Measurements from ENCODE around the gene OCLN. TPM values are rescaled to one million over a fixed set of nuclear protein-coding genes. Genes with fewer than 3 reads are reported as not detected.
"Not testable (repeated sequence)": the region's sequence is repeated elsewhere in the genome, so short reads cannot be mapped to it uniquely, and the experiment has no call there.

The OCLN gene, protein sequence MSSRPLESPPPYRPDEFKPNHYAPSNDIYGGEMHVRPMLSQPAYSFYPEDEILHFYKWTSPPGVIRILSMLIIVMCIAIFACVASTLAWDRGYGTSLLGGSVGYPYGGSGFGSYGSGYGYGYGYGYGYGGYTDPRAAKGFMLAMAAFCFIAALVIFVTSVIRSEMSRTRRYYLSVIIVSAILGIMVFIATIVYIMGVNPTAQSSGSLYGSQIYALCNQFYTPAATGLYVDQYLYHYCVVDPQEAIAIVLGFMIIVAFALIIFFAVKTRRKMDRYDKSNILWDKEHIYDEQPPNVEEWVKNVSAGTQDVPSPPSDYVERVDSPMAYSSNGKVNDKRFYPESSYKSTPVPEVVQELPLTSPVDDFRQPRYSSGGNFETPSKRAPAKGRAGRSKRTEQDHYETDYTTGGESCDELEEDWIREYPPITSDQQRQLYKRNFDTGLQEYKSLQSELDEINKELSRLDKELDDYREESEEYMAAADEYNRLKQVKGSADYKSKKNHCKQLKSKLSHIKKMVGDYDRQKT
- total RNA-seq = 0.10 and 0.40 TPM in 2 replicates
- 0.84 TPM for polyA plus RNA-seq (2012)

DNA sequence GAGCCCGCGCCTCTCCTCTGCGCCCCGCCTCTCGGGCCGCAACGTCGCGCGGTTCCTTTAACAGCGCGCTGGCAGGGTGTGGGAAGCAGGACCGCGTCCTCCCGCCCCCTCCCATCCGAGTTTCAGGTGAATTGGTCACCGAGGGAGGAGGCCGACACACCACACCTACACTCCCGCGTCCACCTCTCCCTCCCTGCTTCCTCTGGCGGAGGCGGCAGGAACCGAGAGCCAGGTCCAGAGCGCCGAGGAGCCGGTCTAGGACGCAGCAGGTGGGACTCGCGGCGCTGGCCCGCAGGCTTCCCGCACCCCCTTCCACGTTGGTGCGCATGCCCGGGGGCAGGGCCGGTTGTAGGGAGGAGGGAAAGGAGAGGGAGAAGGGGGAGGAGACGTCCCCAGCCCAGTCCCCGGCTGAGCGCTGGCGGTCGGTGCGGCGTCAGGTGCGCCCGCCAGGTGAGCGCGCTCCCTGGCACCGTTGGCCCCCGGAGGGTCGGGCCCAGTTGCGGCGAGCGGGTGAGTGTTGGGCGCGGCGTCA is at the start of gene OCLN:
OCLN (plus strand) TSS at position 400 of the 532 bp plus-strand sequence. CDS start 11,455 bp downstream, outside the sequence.
- DNase-seq (ENCODE audit: low read depth) = no peak

DNA sequence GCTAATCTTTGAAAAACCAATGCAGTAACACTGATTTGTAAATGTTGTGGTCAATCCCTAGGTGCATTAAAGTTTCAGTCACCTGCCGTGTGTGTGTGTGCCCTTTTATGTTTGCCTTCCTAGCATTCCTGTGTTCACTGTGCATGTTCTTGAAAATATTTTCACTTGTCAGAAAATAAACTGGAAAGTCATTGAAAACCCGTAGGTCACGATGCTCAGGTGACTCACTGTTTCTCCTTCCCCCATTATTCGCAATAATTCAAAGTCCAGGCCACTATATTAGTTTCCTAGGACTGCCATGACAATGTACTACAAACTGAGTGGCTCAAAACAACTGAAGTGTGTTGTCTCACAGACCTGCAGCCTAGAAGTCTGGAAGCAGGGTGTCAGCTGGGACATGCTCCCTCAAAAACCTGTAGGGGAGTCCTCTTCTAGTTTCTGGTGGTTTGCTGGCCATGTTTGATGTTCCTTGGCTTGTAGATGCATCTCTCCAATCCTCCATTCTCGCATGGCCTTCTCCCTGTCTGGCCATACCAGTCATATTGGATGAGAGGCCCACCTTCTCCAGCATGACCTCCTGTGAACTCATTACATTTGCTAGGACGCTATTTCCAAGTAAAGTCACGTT is 48.3 kb upstream of the OCLN start:
- no peak for DNase-seq (ENCODE audit: low read depth)

DNA sequence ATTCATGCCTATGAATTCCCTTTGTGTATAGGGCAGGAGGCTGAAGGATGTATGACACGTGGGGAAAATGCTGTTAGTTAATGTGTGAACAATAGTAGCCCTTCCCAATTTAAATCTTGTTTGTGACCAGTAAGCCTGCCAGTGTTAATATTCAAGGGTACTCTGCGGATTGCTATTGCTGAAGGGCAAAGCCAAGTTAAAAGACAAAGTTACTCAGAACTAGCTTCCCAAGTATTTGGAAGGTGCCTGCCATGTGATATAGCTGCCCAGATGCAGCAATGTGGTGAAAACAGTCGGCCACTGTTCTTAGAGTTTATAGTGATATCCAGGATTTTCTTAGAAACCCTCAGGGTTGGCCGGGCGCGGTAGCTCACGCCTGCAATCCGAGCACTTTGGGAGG is 43.1 kb upstream of the OCLN start:
- DNase-seq (ENCODE audit: low read depth) = no peak

DNA sequence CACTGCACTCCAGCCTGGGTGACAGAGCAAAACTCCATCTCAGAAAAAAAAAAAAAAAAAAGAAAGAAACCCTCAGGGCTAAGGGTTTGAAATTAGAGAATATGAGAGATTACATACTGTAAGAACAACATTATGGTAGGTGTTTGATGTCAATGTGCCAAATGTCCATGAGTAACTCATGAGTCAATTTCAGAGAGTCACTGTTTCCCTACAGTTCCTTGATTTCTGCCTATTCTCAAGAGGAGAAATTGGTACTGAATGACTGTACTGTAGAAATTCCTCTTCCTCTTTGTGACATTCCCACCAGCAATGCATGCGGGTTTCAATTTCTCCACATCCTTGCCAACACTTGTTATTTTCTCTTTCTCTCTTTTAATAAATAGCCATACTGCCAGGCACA is 42.5 kb upstream of the OCLN start:
- no peak for DNase-seq (ENCODE audit: low read depth)

DNA sequence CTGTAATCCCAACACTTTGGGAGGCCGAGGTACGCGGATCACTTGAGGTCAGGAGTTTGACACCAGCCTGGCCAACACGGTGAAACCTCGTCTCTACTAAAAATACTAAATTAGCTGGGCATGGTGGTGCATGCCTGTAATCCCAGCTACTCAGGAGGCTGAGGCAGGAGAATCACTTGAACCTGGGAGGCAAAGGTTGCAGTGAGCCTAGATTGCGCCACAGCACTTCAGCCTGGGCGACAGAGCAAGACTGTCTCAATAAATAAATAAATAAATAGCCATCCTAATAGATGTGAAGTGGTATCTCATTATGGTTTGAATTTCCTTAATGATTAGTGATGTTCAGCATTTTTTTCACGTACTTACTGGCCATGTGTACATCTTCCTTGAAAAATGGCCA is 42.1 kb upstream of the OCLN start:
- DNase-seq (ENCODE audit: low read depth) = not testable (repeated sequence)

DNA sequence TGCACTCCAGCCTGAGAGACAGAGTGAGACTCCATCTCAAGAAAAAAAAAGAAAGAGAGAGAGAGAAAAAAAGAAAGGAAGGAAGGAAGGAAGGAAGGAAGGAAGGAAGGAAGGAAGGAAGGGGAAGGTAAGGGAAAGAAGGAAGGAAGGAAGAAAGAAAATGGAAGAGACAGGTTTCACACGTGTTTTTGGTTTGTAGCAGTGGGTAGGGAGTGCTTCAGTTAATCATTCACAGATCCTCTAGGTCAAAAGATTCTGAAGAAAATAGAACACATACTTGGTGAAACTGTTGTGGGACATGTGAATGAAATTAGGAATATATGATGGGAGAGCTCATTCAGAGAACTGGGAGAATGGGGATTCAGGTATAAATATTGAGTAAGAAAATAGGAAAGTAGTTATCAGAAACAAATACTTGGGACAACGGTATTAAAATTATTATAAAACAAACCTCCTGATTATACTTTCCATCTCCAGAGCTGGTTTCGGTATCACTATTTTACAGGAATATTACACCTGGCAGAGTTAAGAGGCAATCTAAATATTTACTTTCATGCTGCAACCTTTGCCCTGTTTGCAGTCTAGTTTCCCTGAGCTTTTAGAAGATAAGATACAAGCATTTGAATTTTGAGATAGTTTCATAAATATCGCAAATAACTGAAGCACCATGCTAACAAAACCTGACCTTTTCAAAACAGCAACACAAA is 40.5 kb upstream of the OCLN start:
- no peak for DNase-seq (ENCODE audit: low read depth)

DNA sequence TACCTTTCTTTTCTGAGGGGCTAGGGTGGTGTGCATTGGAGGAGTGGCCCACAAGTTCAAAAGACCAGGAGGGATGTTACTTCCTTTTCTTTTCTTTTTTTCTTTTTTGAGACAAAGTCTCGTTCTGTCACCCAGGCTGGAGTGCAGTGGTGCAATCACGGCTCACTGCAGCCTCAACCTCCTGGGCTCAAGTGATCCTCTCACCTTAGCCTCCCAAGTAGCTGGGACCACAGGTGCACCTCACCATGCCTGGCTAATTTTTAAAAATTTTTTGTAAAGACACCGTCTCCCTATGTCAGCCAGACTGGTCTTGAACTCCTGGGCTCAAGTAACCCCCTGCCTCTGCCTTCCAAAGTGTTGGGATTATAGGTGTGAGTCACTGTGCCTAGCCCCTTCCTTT is 39.1 kb upstream of the OCLN start:
- not testable (repeated sequence) for DNase-seq (ENCODE audit: low read depth)

DNA sequence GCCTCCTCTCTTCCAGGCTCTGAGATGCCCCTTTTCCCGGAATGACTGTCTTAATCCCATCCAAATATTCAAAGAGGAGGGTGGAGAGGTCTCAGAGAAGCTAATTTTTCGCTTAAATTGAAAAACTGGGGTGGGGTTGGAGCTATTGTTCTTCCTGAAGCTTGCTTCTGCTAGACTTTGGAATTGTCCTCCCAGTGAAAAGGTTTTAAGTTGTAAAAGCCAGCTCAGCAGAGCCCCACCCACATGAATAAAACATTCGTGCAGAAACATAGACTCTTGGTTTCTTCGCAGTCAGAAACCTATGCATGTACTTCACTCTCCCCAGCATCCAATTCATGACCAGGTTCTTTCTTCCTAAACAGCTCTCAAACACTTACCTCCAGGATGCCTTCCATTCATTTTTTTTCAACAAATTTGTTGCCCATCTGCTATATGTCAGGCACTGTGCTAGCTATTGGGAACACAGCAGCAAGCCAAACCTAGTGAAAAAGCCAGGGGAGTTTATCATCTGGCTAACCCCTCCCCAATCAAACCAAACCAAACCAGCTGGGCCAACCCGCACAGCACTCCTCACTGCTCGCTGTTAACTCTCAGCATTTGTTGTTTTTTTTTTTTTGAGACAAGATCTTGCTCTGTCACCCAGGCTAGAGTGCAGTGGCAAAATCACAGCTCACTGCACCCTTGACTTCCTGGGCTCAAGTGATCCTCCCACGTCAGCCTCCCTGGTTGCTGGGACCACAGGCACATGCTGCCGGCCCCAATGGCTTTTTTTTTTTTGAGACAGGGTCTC is 37.9 kb upstream of the OCLN start:
- no peak for DNase-seq (ENCODE audit: low read depth)

DNA sequence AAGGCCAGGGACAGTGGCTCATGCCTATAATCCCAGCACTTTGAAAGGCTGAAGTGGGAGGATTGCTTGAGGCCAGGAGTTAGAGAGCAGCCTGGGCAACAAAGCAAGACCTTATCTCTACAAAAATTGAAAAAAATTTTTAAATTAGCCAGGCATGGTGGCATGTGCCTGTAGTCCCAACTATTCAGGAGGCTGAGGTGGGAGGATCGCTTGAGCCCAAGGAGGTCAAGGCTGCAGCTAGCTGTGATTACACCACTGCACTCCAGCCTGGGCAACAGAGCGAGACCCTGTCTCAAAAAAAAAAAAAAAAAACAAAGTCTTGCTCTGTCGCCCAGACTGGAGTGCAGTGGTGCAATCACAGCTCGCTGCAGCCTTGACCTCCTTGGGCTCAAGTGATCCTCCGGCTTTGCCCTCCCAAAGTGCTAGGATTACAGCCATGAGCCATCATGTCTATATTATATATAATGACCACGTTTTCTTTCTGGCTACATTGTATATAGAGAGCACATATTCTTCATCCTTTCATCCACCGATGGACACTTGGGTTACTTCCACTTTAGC is 37.1 kb upstream of the OCLN start:
- not testable (repeated sequence) for DNase-seq (ENCODE audit: low read depth)

DNA sequence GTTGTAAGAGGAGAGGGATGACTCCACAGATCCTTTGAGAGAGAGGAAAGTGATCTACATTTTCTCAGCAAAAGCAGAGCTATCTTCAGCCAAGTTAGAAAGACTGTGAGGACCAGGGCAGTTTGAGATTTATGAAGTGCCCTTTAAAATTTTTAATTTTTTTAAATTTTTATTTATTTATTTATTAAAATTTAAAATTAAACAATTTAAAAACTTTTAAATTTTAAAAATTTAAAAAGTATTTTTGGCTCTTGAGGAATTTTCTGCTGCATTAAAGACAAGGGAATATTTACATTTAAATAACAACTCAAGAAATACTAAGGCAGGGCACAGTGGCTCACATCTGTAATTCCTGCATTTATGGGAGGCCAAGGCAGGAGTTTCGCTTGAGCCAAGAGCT is 30.4 kb upstream of the OCLN start:
- DNase-seq (ENCODE audit: low read depth) = no peak

DNA sequence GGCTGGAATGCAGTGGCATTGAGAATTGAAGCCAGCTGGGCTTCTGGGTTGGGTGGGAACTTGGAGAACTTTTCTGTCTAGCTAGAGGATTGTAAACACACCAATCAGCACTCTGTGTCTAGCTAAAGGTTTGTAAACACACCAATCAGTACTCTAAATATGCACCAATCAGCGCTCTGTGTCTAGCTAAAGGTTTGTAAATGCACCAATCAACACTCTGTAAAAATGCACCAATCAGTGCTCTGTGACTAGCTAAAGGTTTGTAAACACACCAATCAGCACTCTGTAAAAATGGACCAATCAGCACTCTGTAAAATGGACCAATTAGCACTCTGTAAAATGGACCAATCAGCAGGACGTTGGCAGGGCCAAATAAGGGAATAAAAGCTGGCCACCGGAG is 26.2 kb upstream of the OCLN start:
- DNase-seq (ENCODE audit: low read depth) = not testable (repeated sequence)

DNA sequence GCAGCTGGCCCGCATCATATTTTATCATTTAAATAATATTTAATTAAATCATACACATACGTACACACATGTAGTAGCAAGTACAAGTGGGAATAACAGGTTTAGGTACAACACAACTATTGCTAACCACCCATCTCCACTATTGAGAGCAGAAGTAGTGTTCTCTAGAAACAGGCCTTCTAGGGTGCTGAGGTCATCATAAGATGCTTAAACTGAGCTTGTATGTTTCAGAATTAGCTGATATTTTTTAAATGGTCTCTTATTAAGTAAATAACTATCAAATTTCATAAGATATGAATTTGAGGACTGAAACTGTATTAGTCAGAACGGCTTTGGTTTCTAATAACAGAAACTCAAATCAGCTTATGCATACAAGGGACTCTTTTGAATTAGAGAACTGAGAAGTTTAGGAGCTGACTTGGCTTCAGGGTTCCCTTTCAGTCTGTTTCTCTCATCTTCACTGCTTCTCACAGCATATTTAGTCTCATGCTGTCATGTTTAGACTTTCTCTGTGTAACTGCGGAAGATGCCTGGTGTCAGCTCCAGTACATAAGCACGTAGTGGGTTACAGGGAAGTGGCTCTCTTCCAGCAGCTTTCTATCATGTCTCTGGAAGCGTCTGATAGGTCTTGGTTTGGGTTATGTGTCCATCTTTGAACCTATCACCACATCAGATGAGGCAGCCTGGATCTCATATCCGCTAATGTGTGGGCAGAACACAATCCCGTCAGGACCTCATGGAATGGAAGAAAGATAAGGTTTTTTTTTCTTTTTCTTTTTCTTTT is 25.0 kb upstream of the OCLN start:
- no peak for DNase-seq (ENCODE audit: low read depth)

DNA sequence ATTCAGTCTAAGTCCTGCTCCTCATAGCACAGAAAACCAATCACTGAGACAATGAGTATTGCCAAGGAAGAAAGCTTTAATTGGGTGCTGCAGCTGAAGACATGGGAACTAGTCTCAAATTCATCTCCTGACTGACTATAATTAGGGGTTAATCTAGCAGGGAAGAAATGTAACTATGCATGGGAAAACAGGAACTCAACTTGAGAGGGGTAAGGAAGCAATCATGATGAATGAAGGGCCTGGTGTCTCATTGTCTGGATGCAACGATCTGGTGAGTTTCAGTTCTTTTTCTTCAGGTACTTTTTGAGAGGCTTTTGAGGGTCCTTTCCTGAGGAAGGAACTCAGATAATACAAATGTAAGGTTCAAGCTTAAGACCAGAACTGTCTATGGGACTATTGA is 24.0 kb upstream of the OCLN start:
- DNase-seq (ENCODE audit: low read depth) = no peak

DNA sequence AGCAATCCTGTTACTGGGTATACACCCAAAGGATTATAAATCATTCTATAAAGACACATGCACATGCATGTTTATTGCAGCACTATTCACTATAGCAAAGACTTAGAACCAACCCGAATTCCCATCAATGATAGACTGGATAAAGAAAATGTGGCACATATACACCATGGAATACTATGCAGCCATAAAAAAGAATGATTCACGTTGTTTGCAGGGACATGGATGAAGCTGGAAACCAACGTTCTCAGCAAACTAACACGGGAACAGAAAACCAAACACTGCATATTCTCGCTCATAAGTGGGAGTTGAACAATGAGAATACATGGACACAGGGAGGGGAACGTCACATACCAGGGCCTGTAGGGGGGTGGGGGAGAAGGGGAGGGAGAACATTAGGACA is 21.1 kb upstream of the OCLN start:
- not testable (repeated sequence) for DNase-seq (ENCODE audit: low read depth)

DNA sequence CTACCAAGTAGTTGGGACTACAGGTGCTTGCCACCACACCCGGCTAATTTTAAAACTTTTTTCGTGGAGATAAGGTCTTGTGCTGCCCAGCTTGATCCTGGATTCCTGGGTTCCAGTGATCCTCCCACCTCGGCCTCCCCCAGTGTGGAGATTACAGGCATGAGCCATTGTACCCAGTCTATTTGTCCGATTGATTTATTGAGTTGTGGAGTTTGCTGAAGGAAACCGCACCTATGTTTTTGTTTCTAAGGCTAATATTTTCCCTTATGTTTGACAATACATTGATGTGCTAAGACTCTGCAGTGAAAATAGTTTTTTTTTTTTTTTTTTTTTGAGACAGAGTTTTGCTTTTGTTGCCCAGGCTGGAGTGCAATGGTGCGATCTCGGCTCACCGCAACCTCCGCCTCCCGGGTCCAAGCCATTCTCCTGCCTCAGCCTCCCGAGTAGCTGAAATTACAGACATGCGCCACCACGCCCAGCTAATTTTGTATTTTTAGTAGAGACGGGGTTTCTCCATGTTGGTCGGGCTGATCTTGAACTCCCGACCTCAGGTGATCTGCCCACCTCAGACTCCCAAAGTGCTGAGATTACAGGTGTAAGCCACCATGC is 20.0 kb upstream of the OCLN start:
- DNase-seq (ENCODE audit: low read depth) = not testable (repeated sequence)

DNA sequence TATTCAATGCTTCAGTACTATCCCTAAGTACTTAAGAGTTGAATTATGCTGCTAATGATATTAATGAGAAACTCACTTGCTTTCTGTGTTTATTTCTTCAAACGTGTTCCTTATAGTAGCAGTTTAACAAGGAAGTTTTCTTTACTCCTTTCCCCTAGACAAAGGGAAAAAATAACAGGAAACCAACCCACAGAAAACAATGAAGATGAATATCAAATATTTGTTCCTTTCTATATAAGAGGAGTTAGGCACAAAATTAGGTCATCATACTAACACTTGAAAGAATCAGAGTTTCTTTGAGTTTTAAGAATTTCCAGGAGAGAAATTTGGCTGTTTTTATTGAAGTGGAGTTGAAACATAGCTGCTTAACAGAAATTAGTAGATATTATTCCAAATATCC is 15.4 kb upstream of the OCLN start:
- DNase-seq (ENCODE audit: low read depth) = no peak

DNA sequence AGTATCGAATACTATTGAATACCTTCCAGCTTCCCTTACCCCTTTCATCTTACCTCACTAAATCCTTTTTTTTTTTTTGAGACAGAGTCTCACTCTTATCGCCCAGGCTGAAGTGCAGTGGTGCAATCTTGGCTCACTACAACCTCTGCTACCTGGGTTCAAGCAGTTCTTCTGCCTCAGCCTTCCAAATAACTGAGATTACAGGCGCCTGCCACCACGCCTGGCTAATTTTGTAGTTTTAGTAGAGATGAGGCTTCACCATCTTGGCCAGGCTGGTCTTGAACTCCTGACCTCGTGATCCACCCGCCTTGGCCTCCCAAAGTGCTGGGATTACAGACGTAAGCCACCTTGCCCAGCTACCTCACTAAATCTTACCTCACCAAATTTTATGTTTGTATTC is 14.3 kb upstream of the OCLN start:
- DNase-seq (ENCODE audit: low read depth) = not testable (repeated sequence)

DNA sequence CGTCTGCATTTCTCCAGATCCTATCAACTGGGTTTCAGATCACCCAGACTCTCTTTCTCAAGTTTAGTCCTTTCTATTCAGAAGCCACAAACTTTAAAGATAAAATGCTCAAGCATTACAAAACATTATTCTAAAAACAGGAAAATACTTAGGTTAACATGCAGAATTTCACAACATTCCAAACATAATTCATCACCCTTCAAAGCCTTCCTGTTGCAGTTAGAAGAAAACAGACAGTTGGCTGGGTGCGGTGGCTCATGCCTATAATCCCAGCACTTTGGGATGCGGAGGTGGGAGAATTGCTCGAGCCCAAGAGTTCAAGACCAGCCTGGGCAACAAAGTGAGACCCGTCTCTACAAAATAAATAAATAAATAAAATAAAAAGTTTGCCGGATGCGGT is 7.7 kb upstream of the OCLN start:
- no peak for DNase-seq (ENCODE audit: low read depth)

DNA sequence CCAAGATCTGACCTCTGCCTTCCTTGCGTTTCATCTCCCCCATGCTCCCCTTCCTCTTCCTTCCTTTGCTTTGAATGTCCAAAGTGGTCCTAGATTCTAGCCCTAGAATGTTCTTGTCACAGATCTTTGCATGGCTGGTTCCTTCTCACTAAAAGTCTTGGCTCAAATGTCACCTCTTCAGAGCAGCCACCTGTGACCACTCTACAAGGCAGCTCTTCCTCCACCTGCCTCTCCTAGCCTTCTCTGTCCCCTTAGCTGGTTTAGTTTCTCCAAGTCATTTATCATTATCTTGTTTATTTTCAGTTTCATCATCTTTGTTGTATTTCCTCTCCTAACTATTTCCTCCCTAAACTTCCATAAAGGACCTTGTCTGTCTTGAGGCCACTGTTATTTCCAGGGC is 7.1 kb upstream of the OCLN start:
- no peak for DNase-seq (ENCODE audit: low read depth)
